HCT116 (cell line): ENCODE results near the gene SLC30A10. TPM values are rescaled to one million over a fixed set of nuclear protein-coding genes. Genes with fewer than 3 reads are reported as not detected.

Source experiments
- total RNA-seq: library from RNA; stranded (reverse); gene quantifications from one replicate; pipeline ENCODE4 v1.2.1, GENCODE V29; 2021; ENCODE audit not compliant: unreplicated experiment

The SLC30A10 gene
- total RNA-seq, 1 experiment from 2014 or later: 0.15 TPM

Other genes with a start within 250 kb of the SLC30A10 start
- gene EPRS1, start 117.9 kb upstream of the SLC30A10 start, total RNA-seq: 188 TPM
- gene BPNT1, start 161.2 kb upstream of the SLC30A10 start, total RNA-seq: 25.2 TPM
- gene IARS2, start 165.6 kb upstream of the SLC30A10 start, total RNA-seq: 106 TPM